GM12864 (cell line): ENCODE data around the gene PRSS22.

Experiments used
- DNase-seq: peaks from one replicate; pipeline ENCODE4 v3.0.0-alpha.2; 2011; ENCODE audit warnings: low read depth
- H3K4me3 ChIP-seq: 2 replicates; pipeline ENCODE4 v1.5.1; 2011; ENCODE audit warnings: mild to moderate bottlenecking, low read depth, low read length, control low read depth
- TF ChIP-seq, protein P1 (sequence below): IDR thresholded peaks from 2 replicates; pipeline ENCODE4 v1.5.1; 2011; ENCODE audit warnings: low read depth, mild to moderate bottlenecking, moderate library complexity, low read length, control low read depth, inconsistent platforms; ENCODE audit errors: missing control alignments

PRSS22 gene

DNA sequence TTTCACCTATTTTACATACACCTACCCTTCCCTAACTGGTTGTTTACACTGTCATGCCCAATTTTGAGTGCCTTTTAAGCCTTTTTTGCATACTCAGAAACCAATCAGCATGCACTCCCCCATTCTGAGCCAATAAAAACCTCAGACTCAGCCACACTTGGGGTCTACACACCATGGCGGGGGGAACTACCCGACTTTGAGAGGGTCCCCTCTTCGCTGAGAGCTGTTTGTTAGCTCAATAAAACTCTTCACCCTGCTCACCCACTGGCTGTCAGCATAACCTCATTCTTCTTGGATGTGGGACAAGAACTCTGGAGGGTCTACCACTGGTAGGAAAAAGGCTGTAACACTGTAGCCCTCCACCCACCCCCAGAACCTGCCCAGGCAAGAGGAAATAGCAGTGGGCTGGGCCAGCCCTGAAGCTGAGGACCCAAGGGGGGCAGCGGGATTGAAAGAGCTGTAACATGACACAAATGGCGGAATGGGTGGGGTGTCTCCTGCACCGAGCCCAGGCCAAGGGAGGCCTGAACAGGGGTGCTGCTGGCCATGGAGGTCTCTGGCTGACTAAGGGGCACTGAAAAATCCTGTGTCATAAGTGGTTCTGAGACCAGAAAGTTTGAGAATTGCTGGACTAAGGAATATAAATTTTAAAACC lies 22.0 kb upstream of the PRSS22 start:
- H3K4me3 ChIP-seq: no peak overlapping the region

DNA sequence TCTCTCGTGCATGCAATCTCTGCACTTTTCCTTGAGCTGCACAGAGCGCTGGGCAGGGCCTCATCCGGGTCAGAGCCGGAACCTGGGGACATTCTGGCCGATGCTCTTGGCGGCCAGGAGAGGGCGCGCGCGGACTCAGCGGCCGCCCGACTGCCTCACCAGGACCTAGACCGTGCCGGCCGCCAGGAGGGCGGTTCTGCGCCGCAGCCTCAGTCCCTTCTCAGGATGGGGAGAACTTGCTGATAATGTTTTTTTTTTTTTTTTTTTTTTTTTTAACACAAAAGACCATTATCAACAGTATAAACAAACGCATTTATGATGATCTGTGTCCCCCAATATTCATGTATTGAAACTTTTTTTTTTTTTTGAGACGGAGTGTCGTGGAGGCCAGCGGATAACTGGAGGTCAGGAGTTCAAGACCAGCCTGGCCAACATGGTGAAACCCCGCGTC lies 17.0 kb upstream of the PRSS22 start:
- H3K4me3 ChIP-seq: no peak overlapping the region
- peak; percentile 18 for DNase-seq
- TF ChIP-seq, protein P1, sequence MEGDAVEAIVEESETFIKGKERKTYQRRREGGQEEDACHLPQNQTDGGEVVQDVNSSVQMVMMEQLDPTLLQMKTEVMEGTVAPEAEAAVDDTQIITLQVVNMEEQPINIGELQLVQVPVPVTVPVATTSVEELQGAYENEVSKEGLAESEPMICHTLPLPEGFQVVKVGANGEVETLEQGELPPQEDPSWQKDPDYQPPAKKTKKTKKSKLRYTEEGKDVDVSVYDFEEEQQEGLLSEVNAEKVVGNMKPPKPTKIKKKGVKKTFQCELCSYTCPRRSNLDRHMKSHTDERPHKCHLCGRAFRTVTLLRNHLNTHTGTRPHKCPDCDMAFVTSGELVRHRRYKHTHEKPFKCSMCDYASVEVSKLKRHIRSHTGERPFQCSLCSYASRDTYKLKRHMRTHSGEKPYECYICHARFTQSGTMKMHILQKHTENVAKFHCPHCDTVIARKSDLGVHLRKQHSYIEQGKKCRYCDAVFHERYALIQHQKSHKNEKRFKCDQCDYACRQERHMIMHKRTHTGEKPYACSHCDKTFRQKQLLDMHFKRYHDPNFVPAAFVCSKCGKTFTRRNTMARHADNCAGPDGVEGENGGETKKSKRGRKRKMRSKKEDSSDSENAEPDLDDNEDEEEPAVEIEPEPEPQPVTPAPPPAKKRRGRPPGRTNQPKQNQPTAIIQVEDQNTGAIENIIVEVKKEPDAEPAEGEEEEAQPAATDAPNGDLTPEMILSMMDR: peak; percentile 89

More for the DNA sequence above, 22.0 kb upstream of the PRSS22 start:
- TF ChIP-seq, protein P1: no peak
- DNase-seq: no peak

DNA sequence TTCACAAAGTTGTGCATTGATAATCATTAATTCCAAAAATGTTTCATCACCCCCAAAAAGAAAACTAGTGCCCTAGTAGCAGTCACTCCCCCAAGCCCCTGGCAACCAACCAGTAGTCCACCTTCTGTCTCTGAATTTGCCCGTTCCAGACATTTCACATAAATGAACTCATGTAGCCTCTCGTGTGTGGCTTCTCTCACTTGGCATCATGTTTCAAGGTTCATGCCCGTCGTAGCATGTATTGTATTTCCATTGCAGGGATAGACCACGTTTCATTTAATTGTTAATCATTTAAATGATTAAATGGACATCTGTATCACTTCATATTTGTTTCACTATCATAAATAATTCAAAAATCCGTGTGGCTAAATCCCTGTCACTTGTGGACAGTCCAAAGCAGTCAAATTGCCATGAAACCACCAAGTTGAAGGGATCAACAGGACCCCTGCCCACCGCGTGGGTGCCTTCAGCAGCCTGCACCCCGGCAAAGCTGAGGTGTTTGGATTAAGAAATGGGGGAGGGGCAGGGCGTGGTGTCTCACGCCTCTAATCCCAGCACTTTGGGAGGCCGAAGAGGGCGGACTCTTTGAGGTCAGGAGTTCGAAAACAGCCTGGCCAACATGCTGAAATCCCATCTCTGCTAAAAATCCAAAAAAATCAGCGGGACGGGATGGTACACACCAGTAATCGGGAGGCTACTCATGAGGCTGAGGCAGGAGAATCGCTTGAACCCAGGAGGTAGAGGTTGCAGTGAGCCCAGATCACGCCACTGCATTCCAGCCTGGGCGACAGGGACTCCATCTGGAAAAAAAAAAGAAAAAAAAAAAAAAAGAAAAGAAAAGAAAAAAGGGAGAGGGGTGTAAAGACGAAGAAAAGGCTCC lies 16.3 kb upstream of the PRSS22 start:
- TF ChIP-seq, protein P1: no peak
- no peak overlapping the region for H3K4me3 ChIP-seq
- DNase-seq: no peak

DNA sequence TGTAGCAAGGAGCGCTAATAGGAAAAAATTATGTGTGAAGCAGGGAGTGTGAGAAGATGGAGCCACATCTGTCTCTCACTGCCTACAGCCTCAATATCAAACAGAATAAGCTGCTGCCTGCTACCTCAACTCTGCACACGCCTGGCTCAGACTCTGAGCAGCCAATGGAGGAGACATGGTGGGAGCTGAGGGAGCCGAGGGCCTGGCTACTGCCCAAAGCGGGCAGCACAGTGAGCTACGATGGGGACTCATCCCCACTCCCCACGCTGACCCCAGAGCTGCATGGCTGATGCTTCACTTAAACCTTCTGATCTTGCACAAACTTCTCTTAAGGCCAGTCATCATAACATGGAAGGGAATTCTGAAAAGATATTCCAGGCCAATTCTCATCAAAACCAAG lies 14.0 kb upstream of the PRSS22 start:
- DNase-seq: no peak
- TF ChIP-seq, protein P1: no peak
- H3K4me3 ChIP-seq: no peak overlapping the region

DNA sequence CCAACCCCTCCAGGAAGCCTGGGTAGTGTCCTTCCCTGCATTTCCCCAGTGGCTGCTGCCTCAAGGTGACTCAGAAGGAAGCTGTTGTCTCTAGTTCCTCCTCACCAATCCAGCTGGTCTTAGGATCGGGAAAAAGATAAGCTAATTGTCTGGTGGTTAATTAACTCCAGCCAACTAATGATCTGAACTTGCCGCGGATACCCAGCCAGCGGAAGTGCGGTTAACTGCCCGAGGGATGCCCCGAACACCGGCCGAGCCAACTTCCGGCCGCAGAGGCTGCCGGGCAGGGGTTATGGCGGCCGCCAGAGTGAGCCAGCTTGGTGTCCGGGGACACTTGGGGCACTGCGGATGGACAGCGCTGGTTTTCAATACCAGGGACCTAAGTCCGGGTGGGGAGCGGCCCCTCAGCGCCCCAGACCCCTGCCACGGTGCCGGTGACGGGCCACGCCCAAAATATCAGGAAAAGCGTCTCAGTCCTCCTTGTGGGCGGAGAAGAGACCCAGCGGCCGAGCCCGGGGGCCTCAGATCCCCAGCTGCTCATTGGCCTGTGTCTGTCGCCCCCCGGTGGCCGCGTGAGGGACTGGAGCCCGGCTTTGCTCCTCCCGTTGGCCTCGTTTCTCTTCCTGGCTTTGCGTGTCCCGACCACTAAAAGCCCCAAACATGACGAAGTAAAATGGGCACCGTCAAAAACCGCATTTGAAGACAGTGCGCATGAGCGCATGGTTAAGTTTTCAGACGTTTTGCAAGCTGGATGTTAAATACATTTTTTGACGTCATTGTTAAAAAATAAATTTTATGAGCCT lies 10.2 kb upstream of the PRSS22 start:
- TF ChIP-seq, protein P1: peak; percentile 91
- peak overlapping the region; percentile 90 for H3K4me3 ChIP-seq

DNA sequence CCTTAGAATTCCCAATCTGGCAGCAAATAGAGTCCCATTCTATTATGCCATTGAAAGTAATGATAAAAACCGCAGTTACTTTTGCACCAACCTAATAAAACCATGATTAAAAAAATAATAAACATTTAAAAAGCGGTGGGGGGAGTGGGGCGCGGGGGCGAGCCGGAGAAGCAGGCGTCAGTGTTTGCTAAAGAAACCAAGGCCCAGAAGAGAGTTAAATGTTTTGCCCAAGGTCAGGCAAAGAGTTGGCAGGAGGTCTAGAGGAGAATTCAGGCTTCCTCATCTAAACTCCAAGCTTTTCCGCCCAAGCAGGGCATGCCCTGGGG lies 9.7 kb upstream of the PRSS22 start:
- TF ChIP-seq, protein P1: no peak
- no peak for DNase-seq
- H3K4me3 ChIP-seq: peak overlapping the region; percentile 90

More for the DNA sequence above, 10.2 kb upstream of the PRSS22 start:
- peak; percentile 76 for DNase-seq
